Liver (tissue), 9 donors: Measurements from ENCODE around the gene PCDHB3. TPM values are rescaled to one million over a fixed set of nuclear protein-coding genes. Genes with fewer than 3 reads are reported as not detected.
"Not testable (repeated sequence)": the region's sequence is repeated elsewhere in the genome, so short reads cannot be mapped to it uniquely, and the experiment has no call there.

Experiments used
- DNase-seq: peaks from one replicate; pipeline ENCODE4 v3.0.0-alpha.2; 2017; ENCODE audit warnings: low spot score
- H3K27ac ChIP-seq, 2 donors: one replicate each; pipeline ENCODE4 v1.7.0; 2013; ENCODE audit warnings: inconsistent platforms in 2 of 2, low read length in 2 of 2, control low read depth in 1 of 2, low read depth in 1 of 2, mild to moderate bottlenecking in 1 of 2
- H3K27me3 ChIP-seq, 4 donors: one replicate each; pipeline versions ENCODE4 v1.6.1 to v1.7.0; 2013; ENCODE audit warnings: low read length in 3 of 4, inconsistent platforms in 1 of 4, mild to moderate bottlenecking in 1 of 4, moderate library complexity in 1 of 4; ENCODE audit not compliant: control insufficient read depth in 4 of 4, insufficient read depth in 4 of 4
- H3K36me3 ChIP-seq, 4 donors: one replicate each; pipeline versions ENCODE4 v1.6.1 to v1.7.0; 2013; ENCODE audit warnings: low read length in 3 of 4, mild to moderate bottlenecking in 3 of 4, low read depth in 1 of 4, moderate library complexity in 1 of 4; ENCODE audit not compliant: control insufficient read depth in 4 of 4, insufficient read depth in 3 of 4
- H3K4me1 ChIP-seq, 4 donors: one replicate each; pipeline versions ENCODE4 v1.6.1 to v1.7.0; 2013; ENCODE audit warnings: low read length in 3 of 4, mild to moderate bottlenecking in 3 of 4, moderate library complexity in 1 of 4; ENCODE audit not compliant: control insufficient read depth in 4 of 4, insufficient read depth in 4 of 4
- H3K4me3 ChIP-seq, 3 donors: one replicate each; pipeline versions ENCODE4 v1.6.1 to v1.7.0; 2013; ENCODE audit warnings: low read length in 3 of 3, control low read depth in 1 of 3, low read depth in 1 of 3, mild to moderate bottlenecking in 1 of 3
- H3K9ac ChIP-seq, 2 donors: one replicate each; pipeline ENCODE4 v1.7.0; 2013; ENCODE audit warnings: low read length in 2 of 2, mild to moderate bottlenecking in 2 of 2, moderate library complexity in 2 of 2, control low read depth in 1 of 2, low read depth in 1 of 2
- H3K9me3 ChIP-seq, 4 donors: one replicate each; pipeline versions ENCODE4 v1.6.1 to v1.7.0; 2013; ENCODE audit warnings: low read length in 3 of 4; ENCODE audit not compliant: control insufficient read depth in 4 of 4
- EGR1 ChIP-seq, 2 donors: IDR thresholded peaks; 2 replicates each; pipeline ENCODE4 v1.6.1; 2016 to 2018; ENCODE audit warnings: antibody characterized with exemption in 2 of 2, low read depth in 2 of 2
- FOXA1 ChIP-seq: IDR thresholded peaks from 2 replicates; pipeline ENCODE4 v1.6.1; 2016; ENCODE audit warnings: antibody characterized with exemption
- FOXA2 ChIP-seq: IDR thresholded peaks from 2 replicates; pipeline ENCODE4 v1.6.1; 2016; ENCODE audit warnings: antibody characterized with exemption
- GABPA ChIP-seq, 2 donors: IDR thresholded peaks in 1 of 2; conservative IDR thresholded peaks in 1 of 2; 2 replicates each; pipeline ENCODE4 v1.6.1; 2016; ENCODE audit warnings: antibody characterized with exemption in 2 of 2, mild to moderate bottlenecking in 1 of 2, moderate library complexity in 1 of 2
- HNF4A ChIP-seq, 2 donors: conservative IDR thresholded peaks; 2 replicates each; pipeline ENCODE4 v1.6.1; 2016; ENCODE audit warnings: antibody characterized with exemption in 2 of 2, mild to moderate bottlenecking in 2 of 2
- HNF4G ChIP-seq: IDR thresholded peaks from 2 replicates; pipeline ENCODE4 v1.6.1; 2016; ENCODE audit warnings: antibody characterized with exemption
- JUND ChIP-seq, 2 donors: IDR thresholded peaks; 2 replicates each; pipeline ENCODE4 v1.6.1; 2016; ENCODE audit warnings: antibody characterized with exemption in 2 of 2
- NR2F2 ChIP-seq: IDR thresholded peaks from 2 replicates; pipeline ENCODE4 v1.6.1; 2016; ENCODE audit warnings: antibody characterized with exemption
- RAD21 ChIP-seq, 2 donors: IDR thresholded peaks; 2 replicates each; pipeline ENCODE4 v1.6.1; 2016; ENCODE audit warnings: antibody characterized with exemption in 2 of 2, mild to moderate bottlenecking in 2 of 2
- RXRA ChIP-seq, 2 donors: IDR thresholded peaks; 2 replicates each; pipeline ENCODE4 v1.6.1; 2017 to 2018; ENCODE audit warnings: antibody characterized with exemption in 2 of 2, mild to moderate bottlenecking in 1 of 2
- SP1 ChIP-seq: IDR thresholded peaks from 2 replicates; pipeline ENCODE4 v1.6.1; 2018; ENCODE audit warnings: antibody characterized with exemption, mild to moderate bottlenecking
- TAF1 ChIP-seq: conservative IDR thresholded peaks from 2 replicates; pipeline ENCODE4 v1.6.1; 2016; ENCODE audit warnings: antibody characterized with exemption, mild to moderate bottlenecking
- YY1 ChIP-seq: IDR thresholded peaks from 2 replicates; pipeline ENCODE4 v1.6.1; 2016; ENCODE audit warnings: antibody characterized with exemption, mild to moderate bottlenecking
- WGBS: extraction: QIAGEN DNeasy Blood & Tissue Kit; methylation state at CpG from one replicate; pipeline ENCODE4 v1.1.7; 2013; 5-methylcytosine and 5-hydroxymethylcytosine counted together
- polyA plus RNA-seq, 2 donors: library from polyadenylated mRNA; stranded (reverse) in 1 of 2; unstranded in 1 of 2; fragments of 200-250 nt in 1 of 2; fragments of >200 nt in 1 of 2; fragmentation: Nextera tagmentation in 1 of 2; extraction: Ambion mirVana in 1 of 2; gene quantifications; one replicate each; pipeline versions ENCODE4 v1.2.1 to v1.2.3, GENCODE V29; 2013 to 2015
- total RNA-seq, 2 donors: library from RNA; depleted of rRNA; stranded (reverse); fragments of >200 nt; gene quantifications; one replicate each; pipeline ENCODE4 v1.2.3, GENCODE V29; 2014
- TF ChIP-seq, protein P1 (sequence below): IDR thresholded peaks from 2 replicates; pipeline ENCODE4 v1.6.1; 2016; ENCODE audit warnings: antibody characterized with exemption
- TF ChIP-seq, protein P2 (sequence below): IDR thresholded peaks from 2 replicates; pipeline ENCODE4 v1.6.1; 2016; ENCODE audit warnings: antibody characterized with exemption, mild to moderate bottlenecking
- TF ChIP-seq, protein P3 (sequence below): fragments of 150-350 bp; IDR thresholded peaks from 2 replicates; pipeline ENCODE4 v1.5.1; 2017; ENCODE audit warnings: improper control_type of control experiment, low read depth, low read length; ENCODE audit not compliant: missing input control
- TF ChIP-seq, protein P4 (sequence below): IDR thresholded peaks from 2 replicates; pipeline ENCODE4 v1.6.1; 2016; ENCODE audit warnings: antibody characterized with exemption
- TF ChIP-seq, protein P5 (sequence below): IDR thresholded peaks from 2 replicates; pipeline ENCODE4 v1.6.1; 2016; ENCODE audit warnings: antibody characterized with exemption
- donor health status: healthy.
- donor health status: healthy.
- donor health status: healthy.
- donor health status: healthy.
- donor health status: healthy.

PCDHB3 gene
- total and polyA plus RNA-seq, 4 donors, result 0.08 to 0.09 (median 0.09) TPM; not detected in 1

DNA sequence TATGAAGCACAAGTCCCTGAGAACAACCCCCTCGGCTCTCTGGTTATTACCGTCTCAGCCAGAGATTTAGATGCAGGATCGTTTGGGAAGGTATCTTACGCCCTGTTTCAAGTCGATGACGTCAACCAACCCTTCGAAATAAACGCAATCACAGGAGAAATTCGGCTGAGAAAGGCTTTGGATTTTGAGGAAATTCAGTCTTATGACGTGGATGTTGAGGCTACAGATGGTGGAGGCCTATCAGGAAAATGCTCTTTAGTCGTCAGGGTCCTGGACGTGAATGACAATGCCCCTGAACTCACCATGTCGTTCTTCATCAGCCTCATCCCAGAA lies 50.7 kb downstream of the PCDHB3 start:
- Histone ChIP-seq H3K27me3 (peaks cover 0 to 6% (median 0%) of the 10 kb centered on the region in 4 donors), H3K4me3 (no peak overlapping the region), H3K4me1 (no peaks in the 10 kb centered on the region), H3K27ac (no peak overlapping the region), H3K36me3 (no peaks in the 10 kb centered on the region), H3K9me3 (peaks cover 16 to 38% (median 22%) of the 10 kb centered on the region in 4 donors), H3K9ac (no peak overlapping the region)
- DNase-seq, result no peak
- WGBS, result 28% methylated on average over 13 of the region's 13 CpGs
- TF ChIP-seq, protein P1, sequence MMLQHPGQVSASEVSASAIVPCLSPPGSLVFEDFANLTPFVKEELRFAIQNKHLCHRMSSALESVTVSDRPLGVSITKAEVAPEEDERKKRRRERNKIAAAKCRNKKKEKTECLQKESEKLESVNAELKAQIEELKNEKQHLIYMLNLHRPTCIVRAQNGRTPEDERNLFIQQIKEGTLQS, result no peak
- TF ChIP-seq FOXA2, result no peak
- TF ChIP-seq YY1, result no peak
- TF ChIP-seq, protein P2, sequence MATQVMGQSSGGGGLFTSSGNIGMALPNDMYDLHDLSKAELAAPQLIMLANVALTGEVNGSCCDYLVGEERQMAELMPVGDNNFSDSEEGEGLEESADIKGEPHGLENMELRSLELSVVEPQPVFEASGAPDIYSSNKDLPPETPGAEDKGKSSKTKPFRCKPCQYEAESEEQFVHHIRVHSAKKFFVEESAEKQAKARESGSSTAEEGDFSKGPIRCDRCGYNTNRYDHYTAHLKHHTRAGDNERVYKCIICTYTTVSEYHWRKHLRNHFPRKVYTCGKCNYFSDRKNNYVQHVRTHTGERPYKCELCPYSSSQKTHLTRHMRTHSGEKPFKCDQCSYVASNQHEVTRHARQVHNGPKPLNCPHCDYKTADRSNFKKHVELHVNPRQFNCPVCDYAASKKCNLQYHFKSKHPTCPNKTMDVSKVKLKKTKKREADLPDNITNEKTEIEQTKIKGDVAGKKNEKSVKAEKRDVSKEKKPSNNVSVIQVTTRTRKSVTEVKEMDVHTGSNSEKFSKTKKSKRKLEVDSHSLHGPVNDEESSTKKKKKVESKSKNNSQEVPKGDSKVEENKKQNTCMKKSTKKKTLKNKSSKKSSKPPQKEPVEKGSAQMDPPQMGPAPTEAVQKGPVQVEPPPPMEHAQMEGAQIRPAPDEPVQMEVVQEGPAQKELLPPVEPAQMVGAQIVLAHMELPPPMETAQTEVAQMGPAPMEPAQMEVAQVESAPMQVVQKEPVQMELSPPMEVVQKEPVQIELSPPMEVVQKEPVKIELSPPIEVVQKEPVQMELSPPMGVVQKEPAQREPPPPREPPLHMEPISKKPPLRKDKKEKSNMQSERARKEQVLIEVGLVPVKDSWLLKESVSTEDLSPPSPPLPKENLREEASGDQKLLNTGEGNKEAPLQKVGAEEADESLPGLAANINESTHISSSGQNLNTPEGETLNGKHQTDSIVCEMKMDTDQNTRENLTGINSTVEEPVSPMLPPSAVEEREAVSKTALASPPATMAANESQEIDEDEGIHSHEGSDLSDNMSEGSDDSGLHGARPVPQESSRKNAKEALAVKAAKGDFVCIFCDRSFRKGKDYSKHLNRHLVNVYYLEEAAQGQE, result no peak
- TF ChIP-seq, protein P3, sequence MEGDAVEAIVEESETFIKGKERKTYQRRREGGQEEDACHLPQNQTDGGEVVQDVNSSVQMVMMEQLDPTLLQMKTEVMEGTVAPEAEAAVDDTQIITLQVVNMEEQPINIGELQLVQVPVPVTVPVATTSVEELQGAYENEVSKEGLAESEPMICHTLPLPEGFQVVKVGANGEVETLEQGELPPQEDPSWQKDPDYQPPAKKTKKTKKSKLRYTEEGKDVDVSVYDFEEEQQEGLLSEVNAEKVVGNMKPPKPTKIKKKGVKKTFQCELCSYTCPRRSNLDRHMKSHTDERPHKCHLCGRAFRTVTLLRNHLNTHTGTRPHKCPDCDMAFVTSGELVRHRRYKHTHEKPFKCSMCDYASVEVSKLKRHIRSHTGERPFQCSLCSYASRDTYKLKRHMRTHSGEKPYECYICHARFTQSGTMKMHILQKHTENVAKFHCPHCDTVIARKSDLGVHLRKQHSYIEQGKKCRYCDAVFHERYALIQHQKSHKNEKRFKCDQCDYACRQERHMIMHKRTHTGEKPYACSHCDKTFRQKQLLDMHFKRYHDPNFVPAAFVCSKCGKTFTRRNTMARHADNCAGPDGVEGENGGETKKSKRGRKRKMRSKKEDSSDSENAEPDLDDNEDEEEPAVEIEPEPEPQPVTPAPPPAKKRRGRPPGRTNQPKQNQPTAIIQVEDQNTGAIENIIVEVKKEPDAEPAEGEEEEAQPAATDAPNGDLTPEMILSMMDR, result no peak
- no peak for TF ChIP-seq TAF1
- no peak for TF ChIP-seq GABPA (IDR thresholded peaks at IDR 0.05 in 1 of 2, conservative IDR thresholded peaks at IDR 0.05 in 1 of 2)
- TF ChIP-seq RXRA (IDR thresholded peaks at IDR 0.05), result no peak
- no peak for TF ChIP-seq RAD21 (IDR thresholded peaks at IDR 0.05)
- no peak for TF ChIP-seq HNF4A (conservative IDR thresholded peaks at IDR 0.05)
- TF ChIP-seq NR2F2, result no peak
- TF ChIP-seq, protein P4, sequence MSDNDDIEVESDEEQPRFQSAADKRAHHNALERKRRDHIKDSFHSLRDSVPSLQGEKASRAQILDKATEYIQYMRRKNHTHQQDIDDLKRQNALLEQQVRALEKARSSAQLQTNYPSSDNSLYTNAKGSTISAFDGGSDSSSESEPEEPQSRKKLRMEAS, result no peak
- no peak for TF ChIP-seq EGR1 (IDR thresholded peaks at IDR 0.05; ENCODE audit: low read depth in 2 of 2)
- no peak for TF ChIP-seq FOXA1
- TF ChIP-seq, protein P5, sequence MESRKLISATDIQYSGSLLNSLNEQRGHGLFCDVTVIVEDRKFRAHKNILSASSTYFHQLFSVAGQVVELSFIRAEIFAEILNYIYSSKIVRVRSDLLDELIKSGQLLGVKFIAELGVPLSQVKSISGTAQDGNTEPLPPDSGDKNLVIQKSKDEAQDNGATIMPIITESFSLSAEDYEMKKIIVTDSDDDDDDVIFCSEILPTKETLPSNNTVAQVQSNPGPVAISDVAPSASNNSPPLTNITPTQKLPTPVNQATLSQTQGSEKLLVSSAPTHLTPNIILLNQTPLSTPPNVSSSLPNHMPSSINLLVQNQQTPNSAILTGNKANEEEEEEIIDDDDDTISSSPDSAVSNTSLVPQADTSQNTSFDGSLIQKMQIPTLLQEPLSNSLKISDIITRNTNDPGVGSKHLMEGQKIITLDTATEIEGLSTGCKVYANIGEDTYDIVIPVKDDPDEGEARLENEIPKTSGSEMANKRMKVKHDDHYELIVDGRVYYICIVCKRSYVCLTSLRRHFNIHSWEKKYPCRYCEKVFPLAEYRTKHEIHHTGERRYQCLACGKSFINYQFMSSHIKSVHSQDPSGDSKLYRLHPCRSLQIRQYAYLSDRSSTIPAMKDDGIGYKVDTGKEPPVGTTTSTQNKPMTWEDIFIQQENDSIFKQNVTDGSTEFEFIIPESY, result no peak
- TF ChIP-seq JUND (IDR thresholded peaks at IDR 0.05), result no peak
- no peak for TF ChIP-seq HNF4G
- no peak for TF ChIP-seq SP1

DNA sequence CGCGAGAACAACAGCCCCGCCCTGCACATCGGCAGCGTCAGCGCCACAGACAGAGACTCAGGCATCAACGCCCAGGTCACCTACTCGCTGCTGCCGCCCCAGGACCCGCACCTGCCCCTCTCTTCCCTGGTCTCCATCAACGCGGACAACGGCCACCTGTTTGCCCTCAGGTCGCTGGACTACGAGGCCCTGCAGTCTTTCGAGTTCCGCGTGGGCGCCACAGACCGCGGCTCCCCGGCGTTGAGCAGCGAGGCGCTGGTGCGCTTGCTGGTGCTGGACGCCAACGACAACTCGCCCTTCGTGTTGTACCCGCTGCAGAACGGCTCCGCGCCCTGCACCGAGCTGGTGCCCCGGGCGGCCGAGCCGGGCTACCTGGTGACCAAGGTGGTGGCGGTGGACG lies 51.4 kb downstream of the PCDHB3 start:
- not testable (repeated sequence) for H3K9ac ChIP-seq, H3K27ac ChIP-seq, H3K4me1 ChIP-seq, DNase-seq, H3K27me3 ChIP-seq, H3K4me3 ChIP-seq, H3K36me3 ChIP-seq
- peaks cover 16 to 44% (median 26%) of the 10 kb centered on the region in 4 donors for H3K9me3 ChIP-seq
- 33% methylated on average over 39 of the region's 41 CpGs for WGBS

DNA sequence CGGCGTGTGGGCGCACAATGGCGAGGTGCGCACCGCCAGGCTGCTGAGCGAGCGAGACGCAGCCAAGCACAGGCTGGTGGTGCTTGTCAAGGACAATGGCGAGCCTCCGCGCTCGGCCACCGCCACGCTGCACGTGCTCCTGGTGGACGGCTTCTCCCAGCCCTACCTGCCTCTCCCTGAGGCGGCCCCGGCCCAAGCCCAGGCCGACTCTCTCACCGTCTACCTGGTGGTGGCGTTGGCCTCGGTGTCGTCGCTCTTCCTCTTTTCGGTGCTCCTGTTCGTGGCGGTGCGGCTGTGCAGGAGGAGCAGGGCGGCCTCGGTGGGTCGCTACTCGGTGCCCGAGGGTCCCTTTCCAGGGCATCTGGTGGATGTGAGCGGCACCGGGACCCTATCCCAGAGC lies 51.8 kb downstream of the PCDHB3 start:
- peaks cover 16 to 48% (median 28%) of the 10 kb centered on the region in 4 donors for H3K9me3 ChIP-seq
- not testable (repeated sequence) for H3K36me3 ChIP-seq, H3K9ac ChIP-seq, H3K27me3 ChIP-seq, DNase-seq, H3K4me1 ChIP-seq, H3K4me3 ChIP-seq, H3K27ac ChIP-seq
- WGBS, result 27% methylated on average over 36 of the region's 36 CpGs
